H7 (cell line): ENCODE measurements around the gene TNIK. TPM values are rescaled to one million over a fixed set of nuclear protein-coding genes. Genes with fewer than 3 reads are reported as not detected.

Source experiments
- DNase-seq: peaks from one replicate; pipeline ENCODE4 v3.0.0; 2012
- H3K27me3 ChIP-seq: 2 replicates; pipeline ENCODE4 v1.6.0; 2011; ENCODE audit warnings: mild to moderate bottlenecking, low read length; ENCODE audit not compliant: control insufficient read depth, insufficient read depth
- H3K36me3 ChIP-seq: replicated peaks from 2 replicates; pipeline ENCODE4 v1.5.1; 2011; ENCODE audit warnings: low read length; ENCODE audit not compliant: control insufficient read depth, insufficient read depth
- H3K4me3 ChIP-seq: 2 replicates; pipeline ENCODE4 v1.5.1; 2011; ENCODE audit warnings: low read depth, mild to moderate bottlenecking, control low read depth, low read length, moderate library complexity; ENCODE audit not compliant: insufficient read depth
- total RNA-seq: library from RNA; depleted of rRNA; stranded (reverse); fragments of >200 nt; shearing (Covaris generic); gene quantifications from 2 replicates; pipeline ENCODE4 v1.2.3, GENCODE V29; 2014

TNIK gene
- total RNA-seq, 1 experiment from 2014 or later = 16.4 TPM

GRCh38 chr3:171487382-171487781 is 27.2 kb upstream of the TNIK start:
- Histone ChIP-seq H3K36me3 (no peaks in the 10 kb centered on the region), H3K4me3 (no peak overlapping the region), H3K27me3 (no peaks in the 10 kb centered on the region)
- DNase-seq = no peak

- Histone ChIP-seq H3K36me3 (no peaks in the 10 kb centered on the region), H3K27me3 (no peaks in the 10 kb centered on the region), H3K4me3 (no peak overlapping the region)
- no peak for DNase-seq
Observed at GRCh38 chr3:171485338-171485737, 25.1 kb upstream of the TNIK start.

GRCh38 chr3:171481011-171481410 is 20.8 kb upstream of the TNIK start:
- H3K36me3 ChIP-seq = no peaks in the 10 kb centered on the region
- no peak for DNase-seq
- no peaks in the 10 kb centered on the region for H3K27me3 ChIP-seq
- H3K4me3 ChIP-seq = no peak overlapping the region

- no peaks in the 10 kb centered on the region for H3K36me3 ChIP-seq
- H3K27me3 ChIP-seq = no peaks in the 10 kb centered on the region
- H3K4me3 ChIP-seq = no peak overlapping the region
- DNase-seq = no peak
Observed at GRCh38 chr3:171480526-171480925, 20.3 kb upstream of the TNIK start.

- Histone ChIP-seq H3K4me3 (no peak overlapping the region), H3K27me3 (no peaks in the 10 kb centered on the region), H3K36me3 (no peaks in the 10 kb centered on the region)
- DNase-seq = no peak
Observed at GRCh38 chr3:171476532-171477102, 16.4 kb upstream of the TNIK start.

GRCh38 chr3:171472552-171472951 is 12.3 kb upstream of the TNIK start:
- H3K27me3 ChIP-seq = no peaks in the 10 kb centered on the region
- no peaks in the 10 kb centered on the region for H3K36me3 ChIP-seq
- no peak overlapping the region for H3K4me3 ChIP-seq
- no peak for DNase-seq

GRCh38 chr3:171470714-171471227 is 10.6 kb upstream of the TNIK start:
- Histone ChIP-seq H3K27me3 (no peaks in the 10 kb centered on the region), H3K36me3 (no peaks in the 10 kb centered on the region), H3K4me3 (no peak overlapping the region)
- no peak for DNase-seq

GRCh38 chr3:171469376-171469775 is 9.2 kb upstream of the TNIK start:
- DNase-seq = no peak
- no peak overlapping the region for H3K4me3 ChIP-seq
- H3K36me3 ChIP-seq = no peaks in the 10 kb centered on the region
- no peaks in the 10 kb centered on the region for H3K27me3 ChIP-seq

- no peaks in the 10 kb centered on the region for H3K27me3 ChIP-seq
- no peak overlapping the region for H3K4me3 ChIP-seq
- no peak for DNase-seq
- no peaks in the 10 kb centered on the region for H3K36me3 ChIP-seq
Observed at GRCh38 chr3:171468296-171468906, 8.2 kb upstream of the TNIK start.

GRCh38 chr3:171465763-171466162 is 5.6 kb upstream of the TNIK start:
- no peak overlapping the region for H3K4me3 ChIP-seq
- DNase-seq = no peak
- H3K36me3 ChIP-seq = no peaks in the 10 kb centered on the region
- peaks cover 11% of the 10 kb centered on the region; the same call in 1 of the 2 replicates for H3K27me3 ChIP-seq

GRCh38 chr3:171464462-171464861 is 4.3 kb upstream of the TNIK start:
- no peak for DNase-seq
- H3K27me3 ChIP-seq = peaks cover 15% of the 10 kb centered on the region; the same call in 1 of the 2 replicates

GRCh38 chr3:171462224-171462623 is 2.0 kb upstream of the TNIK start:
- no peak overlapping the region for H3K4me3 ChIP-seq
- peak; percentile 73 for DNase-seq
- peaks cover 15% of the 10 kb centered on the region; the same call in 1 of the 2 replicates for H3K27me3 ChIP-seq
- no peaks in the 10 kb centered on the region for H3K36me3 ChIP-seq

More at GRCh38 chr3:171464462-171464861, 4.3 kb upstream of the TNIK start:
- Histone ChIP-seq H3K36me3 (no peaks in the 10 kb centered on the region), H3K4me3 (no peak overlapping the region)

GRCh38 chr3:171461525-171461917 is 1.3 kb upstream of the TNIK start:
- peaks cover 15% of the 10 kb centered on the region; the same call in 1 of the 2 replicates for H3K27me3 ChIP-seq
- peak overlapping the region; percentile 76 for H3K4me3 ChIP-seq
- DNase-seq = no peak
- no peaks in the 10 kb centered on the region for H3K36me3 ChIP-seq

- H3K27me3 ChIP-seq = peaks cover 15% of the 10 kb centered on the region; the same call in 1 of the 2 replicates
- no peaks in the 10 kb centered on the region for H3K36me3 ChIP-seq
- peak overlapping the region; percentile 76 for H3K4me3 ChIP-seq
- peak; percentile 60 for DNase-seq
Observed at GRCh38 chr3:171460725-171461524, 720 bp upstream of the TNIK start.
